Measurements from ENCODE around the gene ANKLE2. TPM values are rescaled to one million over a fixed set of nuclear protein-coding genes. Genes with fewer than 3 reads are reported as not detected.
A peak's percentile ranks its signal among the peaks of the same experiment; 100 is the strongest.
"Not testable (repeated sequence)": the region's sequence is repeated elsewhere in the genome, so short reads cannot be mapped to it uniquely, and the experiment has no call there.

ANKLE2 gene
- polyA plus RNA-seq (69.9 and 72.3 TPM in 2 replicates), polyA minus RNA-seq (73.6 and 77.9 TPM in 2 replicates)

DNA sequence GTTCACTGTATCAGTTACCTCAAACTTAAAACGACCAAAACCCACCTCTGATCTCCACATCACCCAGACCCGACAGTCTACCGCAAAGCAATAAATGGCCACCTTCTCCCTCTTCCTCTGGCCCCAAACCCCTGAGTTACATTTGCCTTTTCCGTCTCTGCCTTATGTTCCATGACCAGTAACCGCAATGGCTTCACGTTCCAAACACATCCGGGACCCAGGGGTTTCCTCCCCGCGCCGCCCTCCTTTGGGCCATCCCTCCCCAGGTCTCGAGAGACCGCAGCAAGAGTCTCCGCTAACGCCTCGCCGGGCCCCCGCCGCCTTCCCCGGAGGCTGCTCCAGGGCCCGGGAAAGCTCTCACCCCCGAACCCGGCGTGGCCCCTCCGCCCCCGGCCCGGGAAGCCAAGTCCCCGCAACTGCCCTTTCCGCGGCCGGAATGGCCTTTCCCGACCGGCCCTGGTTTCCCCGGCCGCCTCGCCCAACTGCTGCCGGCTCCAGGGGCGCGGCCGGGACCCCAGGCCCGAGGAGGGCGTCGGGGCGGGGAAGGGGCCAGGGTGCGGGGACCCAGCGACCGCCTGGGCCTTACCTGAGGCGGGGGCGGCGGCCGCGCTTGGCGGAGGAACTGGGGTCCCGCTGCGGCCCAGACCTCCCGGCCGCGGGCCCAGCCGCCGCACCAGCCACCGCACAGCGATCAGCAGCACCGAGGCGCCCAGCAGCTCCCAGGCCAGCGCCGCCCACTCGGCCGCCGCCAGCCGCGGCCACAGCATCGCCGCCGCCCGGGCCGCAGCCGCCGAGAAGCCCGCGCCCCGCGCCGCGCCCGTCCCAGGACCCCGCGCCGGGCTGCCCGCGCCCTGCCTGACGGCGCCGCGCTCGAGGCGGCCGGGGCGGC, at the start of gene ANKLE2:
Gene ANKLE2 (minus strand): TSS at position 801 of the 889 bp plus-strand sequence. CDS start 34 bp downstream, at position 767.
- TF ChIP-seq EP300 (conservative IDR thresholded peaks at IDR 0.05; ENCODE audit: poor library complexity, severe bottlenecking) (no peak), MXI1 (conservative IDR thresholded peaks at IDR 0.05; ENCODE audit: poor library complexity, severe bottlenecking) (peak; percentile 13)
- no peaks in the 10 kb centered on the region for H3K9me3 ChIP-seq (ENCODE audit: low read length)
- H3K27me3 ChIP-seq (ENCODE audit: insufficient read depth, low read depth, low read length): no peaks in the 10 kb centered on the region
- H3F3A ChIP-seq (ENCODE audit: insufficient read depth, low read length, poor library complexity, severe bottlenecking): no peaks in the 10 kb centered on the region
- peak within 1 kb of the TSS; percentile 91 for H3K27ac ChIP-seq (ENCODE audit: low read length)
- H2AFZ ChIP-seq (ENCODE audit: low read depth, low read length): peak within 1 kb of the TSS; percentile 88
- peak within 1 kb of the TSS; percentile 89 for H3K9ac ChIP-seq (ENCODE audit: low read length)
- peak within 1 kb of the TSS; percentile 96 for H3K4me3 ChIP-seq (ENCODE audit: low read length)
- no peaks in the 10 kb centered on the region for H4K20me1 ChIP-seq (ENCODE audit: insufficient read depth)
- H3K79me2 ChIP-seq (replicated peaks; ENCODE audit: insufficient read depth, low read length): peaks cover 39% of the 10 kb centered on the region
- H3K4me2 ChIP-seq (ENCODE audit: low read length): peak within 1 kb of the TSS; percentile 76
- H3K36me3 ChIP-seq (ENCODE audit: insufficient read depth, low read length): no peaks in the 10 kb centered on the region
- H3K9me2 ChIP-seq (ENCODE audit: insufficient read depth, low read length): no peaks in the 10 kb centered on the region

DNA sequence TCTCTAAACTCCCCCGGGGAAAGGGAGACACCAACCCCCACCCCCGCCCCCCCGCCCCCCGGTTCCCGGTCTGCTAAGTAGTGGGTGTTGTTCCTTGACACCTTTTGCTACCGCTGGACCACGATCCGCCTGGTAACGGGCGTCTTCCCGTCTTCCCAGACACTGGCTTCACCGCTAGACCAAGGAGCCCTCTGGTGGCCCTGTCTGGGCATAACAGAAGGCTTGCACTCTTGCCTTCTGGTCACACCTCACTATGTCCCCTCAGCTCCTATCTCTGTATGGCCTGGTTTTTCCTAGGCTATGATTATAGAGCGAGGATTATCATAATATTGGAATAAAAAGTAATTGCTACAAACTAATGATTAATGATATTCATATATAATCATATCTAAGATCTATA, 47.8 kb upstream of the ANKLE2 start:
- not testable (repeated sequence) for H3K36me3 ChIP-seq (ENCODE audit: insufficient read depth, low read length)

GRCh38 chr12:132807295-132808092, 45.9 kb upstream of the ANKLE2 start:
- Histone ChIP-seq H3K9me3 (ENCODE audit: low read length) (no peaks in the 10 kb centered on the region), H3F3A (ENCODE audit: insufficient read depth, low read length, poor library complexity, severe bottlenecking) (no peaks in the 10 kb centered on the region), H3K4me3 (ENCODE audit: low read length) (no peak overlapping the region), H2AFZ (ENCODE audit: low read depth, low read length) (no peak overlapping the region), H4K20me1 (ENCODE audit: insufficient read depth) (no peaks in the 10 kb centered on the region), H3K9me2 (ENCODE audit: insufficient read depth, low read length) (no peaks in the 10 kb centered on the region), H3K4me2 (ENCODE audit: low read length) (no peak overlapping the region), H3K27ac (ENCODE audit: low read length) (no peak overlapping the region), H3K79me2 (replicated peaks; ENCODE audit: insufficient read depth, low read length) (no peaks in the 10 kb centered on the region), H3K9ac (ENCODE audit: low read length) (no peak overlapping the region), H3K27me3 (ENCODE audit: insufficient read depth, low read depth, low read length) (no peaks in the 10 kb centered on the region), H3K36me3 (ENCODE audit: insufficient read depth, low read length) (peaks cover 6% of the 10 kb centered on the region)
- TF ChIP-seq MXI1 (conservative IDR thresholded peaks at IDR 0.05; ENCODE audit: poor library complexity, severe bottlenecking) (no peak), EZH2 (IDR thresholded peaks at IDR 0.05; ENCODE audit: borderline replicate concordance, insufficient read depth, low read length, poor library complexity, severe bottlenecking) (no peak), TAF1 (IDR thresholded peaks at IDR 0.05; ENCODE audit: low read depth) (no peak), EP300 (conservative IDR thresholded peaks at IDR 0.05; ENCODE audit: poor library complexity, severe bottlenecking) (no peak), RAD21 (conservative IDR thresholded peaks at IDR 0.05) (no peak), POLR2AphosphoS5 (IDR thresholded peaks at IDR 0.05) (no peak)
- TF ChIP-seq, protein P1, sequence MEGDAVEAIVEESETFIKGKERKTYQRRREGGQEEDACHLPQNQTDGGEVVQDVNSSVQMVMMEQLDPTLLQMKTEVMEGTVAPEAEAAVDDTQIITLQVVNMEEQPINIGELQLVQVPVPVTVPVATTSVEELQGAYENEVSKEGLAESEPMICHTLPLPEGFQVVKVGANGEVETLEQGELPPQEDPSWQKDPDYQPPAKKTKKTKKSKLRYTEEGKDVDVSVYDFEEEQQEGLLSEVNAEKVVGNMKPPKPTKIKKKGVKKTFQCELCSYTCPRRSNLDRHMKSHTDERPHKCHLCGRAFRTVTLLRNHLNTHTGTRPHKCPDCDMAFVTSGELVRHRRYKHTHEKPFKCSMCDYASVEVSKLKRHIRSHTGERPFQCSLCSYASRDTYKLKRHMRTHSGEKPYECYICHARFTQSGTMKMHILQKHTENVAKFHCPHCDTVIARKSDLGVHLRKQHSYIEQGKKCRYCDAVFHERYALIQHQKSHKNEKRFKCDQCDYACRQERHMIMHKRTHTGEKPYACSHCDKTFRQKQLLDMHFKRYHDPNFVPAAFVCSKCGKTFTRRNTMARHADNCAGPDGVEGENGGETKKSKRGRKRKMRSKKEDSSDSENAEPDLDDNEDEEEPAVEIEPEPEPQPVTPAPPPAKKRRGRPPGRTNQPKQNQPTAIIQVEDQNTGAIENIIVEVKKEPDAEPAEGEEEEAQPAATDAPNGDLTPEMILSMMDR (IDR thresholded peaks at IDR 0.05; ENCODE audit: poor library complexity, severe bottlenecking): no peak

More for the DNA sequence above, 47.8 kb upstream of the ANKLE2 start:
- not testable (repeated sequence) for H3K4me3 ChIP-seq (ENCODE audit: low read length); H3F3A ChIP-seq (ENCODE audit: insufficient read depth, low read length, poor library complexity, severe bottlenecking); H3K9me2 ChIP-seq (ENCODE audit: insufficient read depth, low read length); H3K9me3 ChIP-seq (ENCODE audit: low read length); H3K27ac ChIP-seq (ENCODE audit: low read length); H3K9ac ChIP-seq (ENCODE audit: low read length); H3K79me2 ChIP-seq (replicated peaks; ENCODE audit: insufficient read depth, low read length); H3K27me3 ChIP-seq (ENCODE audit: insufficient read depth, low read depth, low read length); H4K20me1 ChIP-seq (ENCODE audit: insufficient read depth); H2AFZ ChIP-seq (ENCODE audit: low read depth, low read length); H3K4me2 ChIP-seq (ENCODE audit: low read length)

Data from neural cell (in vitro differentiated cells).